Measurements from ENCODE around the gene FBXO9.

Gene FBXO9

GRCh38 chr6:53124131-53124800, 59.1 kb downstream of the FBXO9 start:
- no peak for DNase-seq
- intact Hi-C loops (cut with DNase I) = no loop called here

- intact Hi-C loops (cut with DNase I) = no loop called here
- DNase-seq = no peak
These were observed 60.1 kb downstream of the FBXO9 start for GRCh38 chr6:53125276-53125675.

DNA sequence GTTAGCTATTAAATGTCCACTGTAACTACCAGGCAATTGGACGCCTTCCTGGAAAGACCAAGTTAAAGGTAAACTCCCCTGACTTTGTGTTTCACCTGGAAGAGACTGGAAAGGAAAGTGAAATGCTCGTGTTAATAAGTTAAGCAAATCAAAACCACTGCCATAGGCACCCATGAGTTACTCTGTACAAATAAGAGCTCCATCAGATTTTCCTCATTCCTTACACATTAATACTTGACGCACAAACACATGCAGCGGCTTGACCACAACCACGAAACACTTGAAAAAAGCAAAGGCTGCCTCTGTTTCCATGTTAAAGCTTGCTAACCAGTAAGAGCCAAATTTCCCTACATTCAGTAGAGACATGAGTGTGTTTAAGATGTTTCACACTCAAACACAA, 63.6 kb downstream of the FBXO9 start:
- no peak for DNase-seq
- intact Hi-C loops (cut with DNase I) = no loop called here

DNA sequence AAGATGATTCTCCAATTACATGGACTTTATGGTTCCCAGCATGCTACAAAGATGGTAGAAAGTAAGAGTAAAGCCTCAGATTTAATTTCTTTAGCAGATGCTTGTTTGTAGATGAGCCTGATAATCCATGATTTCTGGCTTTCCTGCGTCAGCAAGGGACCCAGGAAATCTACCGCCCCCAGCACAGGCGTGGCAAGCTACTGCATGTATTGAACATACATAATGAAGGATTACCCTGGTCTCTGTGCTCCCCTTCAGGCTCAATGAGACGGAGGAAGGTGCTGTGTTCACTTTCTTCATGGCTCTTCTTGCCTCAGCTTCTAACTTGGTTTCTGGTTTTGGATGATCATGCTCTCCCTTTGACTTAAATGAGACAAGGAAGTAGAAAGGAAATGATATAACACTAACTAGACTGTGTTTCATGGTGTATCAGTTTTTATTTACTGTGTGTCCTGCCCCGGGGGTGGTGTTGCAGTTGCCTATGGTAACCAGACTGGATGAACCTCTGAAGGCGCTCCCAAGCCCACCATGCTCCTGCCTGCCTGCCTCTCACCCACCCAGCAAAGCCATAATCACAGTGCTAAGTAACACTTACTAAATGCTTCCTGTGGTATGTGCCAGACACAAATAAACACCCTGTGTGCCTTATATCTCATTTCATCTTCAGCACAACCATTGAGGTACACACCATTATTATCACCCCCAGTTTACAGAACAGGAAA, 65.5 kb downstream of the FBXO9 start:
- no peak for DNase-seq
- intact Hi-C loops (cut with DNase I) = no loop called here

DNA sequence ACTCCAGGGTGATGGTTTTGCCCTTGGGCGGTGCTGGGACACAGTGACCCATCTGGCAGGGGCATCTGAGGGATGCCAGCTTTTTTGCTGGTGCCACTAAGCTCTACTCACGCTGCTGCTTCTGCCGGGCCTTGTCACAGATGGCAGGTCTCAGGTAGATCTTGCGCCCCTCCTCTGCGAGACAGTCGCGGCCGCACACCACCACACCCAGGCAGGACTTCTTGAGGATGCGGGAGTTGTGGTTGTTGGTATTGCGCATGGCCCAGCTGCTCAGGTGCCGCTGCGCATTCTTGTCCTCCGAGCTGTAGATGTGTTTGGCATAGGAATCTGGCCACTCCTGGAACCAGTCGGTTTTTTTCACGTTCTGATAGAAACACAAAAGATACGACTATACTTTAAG, 68.8 kb downstream of the FBXO9 start:
- no peak for DNase-seq
- intact Hi-C loops (cut with DNase I) = no loop called here

- intact Hi-C loops (cut with DNase I) = no loop called here
- no peak for DNase-seq
These were observed 69.5 kb downstream of the FBXO9 start for GRCh38 chr6:53134601-53135235.

GRCh38 chr6:53136000-53136609, 70.9 kb downstream of the FBXO9 start:
- intact Hi-C loops (cut with DNase I) = no loop called here
- no peak for DNase-seq

- intact Hi-C loops (cut with DNase I) = no loop called here
- no peak for DNase-seq
These were observed 74.7 kb downstream of the FBXO9 start for GRCh38 chr6:53139841-53140413.

DNA sequence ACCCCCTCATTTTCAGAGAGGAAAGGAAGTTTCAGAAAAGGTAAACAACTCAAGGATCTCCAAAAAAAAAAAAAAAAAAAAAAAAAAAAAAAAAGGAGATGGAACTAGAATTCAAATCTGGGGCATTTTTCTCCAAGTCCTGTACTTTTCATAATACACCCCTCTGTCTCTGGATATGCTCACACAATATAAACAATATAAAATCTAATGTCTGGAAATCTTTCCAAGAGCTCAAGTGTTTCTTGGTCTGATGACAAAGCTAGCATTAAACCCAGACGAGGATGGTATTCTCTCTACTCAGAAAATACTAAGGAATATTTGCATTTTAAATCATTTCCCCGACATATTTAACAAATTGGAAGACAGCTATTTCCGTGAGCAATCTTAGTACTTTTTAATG, 77.6 kb downstream of the FBXO9 start:
- DNase-seq = no peak
- intact Hi-C loops (cut with DNase I) = no loop called here

DNA sequence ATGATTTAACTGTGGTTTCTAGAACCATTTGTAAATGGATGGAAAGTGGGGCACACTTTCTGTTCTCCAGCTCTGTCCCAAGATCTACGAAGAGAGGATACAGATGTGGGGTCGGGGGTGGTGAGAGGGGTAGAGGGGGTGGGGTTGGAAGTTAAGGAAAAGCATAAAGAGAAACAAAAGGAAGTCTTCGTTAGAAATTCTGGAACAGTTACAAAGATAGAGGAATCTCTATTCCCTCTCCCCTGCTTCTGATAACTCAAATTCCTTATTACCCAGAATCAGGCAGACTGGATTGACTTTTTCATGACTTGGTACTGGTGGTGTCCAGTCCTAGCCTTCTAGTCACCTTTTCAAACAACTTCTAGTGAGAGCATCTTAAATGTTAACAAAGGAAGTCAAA, 78.5 kb downstream of the FBXO9 start:
- intact Hi-C loops (cut with DNase I) = no loop called here
- DNase-seq = no peak

GRCh38 chr6:53144802-53145201, 79.6 kb downstream of the FBXO9 start:
- DNase-seq = no peak
- intact Hi-C loops (cut with DNase I) = no loop called here

DNA sequence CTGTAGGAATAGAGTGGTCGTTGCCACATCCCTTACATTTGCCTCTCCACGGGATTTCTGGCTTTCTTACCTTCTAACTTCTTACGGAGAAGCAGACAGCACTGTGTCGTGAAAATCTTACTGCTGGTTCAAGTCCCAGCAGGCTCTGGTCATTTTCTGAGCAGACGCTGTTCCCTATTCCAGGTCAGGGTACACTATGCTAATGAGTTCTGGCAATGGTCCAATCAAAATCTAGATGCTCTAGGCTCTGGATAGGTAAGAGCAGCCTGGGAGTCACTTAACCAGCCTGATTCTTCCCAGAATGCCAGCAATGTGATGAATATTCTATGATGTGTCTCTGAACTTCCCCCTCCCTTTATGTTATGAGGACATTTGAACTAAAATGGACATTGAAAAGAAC, 83.5 kb downstream of the FBXO9 start, which contains the start of gene GCM1:
Gene GCM1, minus strand, starts transcription at position 158 of the 400 bp plus-strand sequence. CDS start 3,209 bp downstream, outside the sequence.
- intact Hi-C loops (cut with DNase I) = no loop called here

More for the DNA sequence above, 83.5 kb downstream of the FBXO9 start, which contains the start of gene GCM1:
- DNase-seq = no peak

Measured in head of caudate nucleus (tissue), 42 donors.